OCI-LY7 (cell line): Measurements from ENCODE around the gene GLYR1. TPM values are rescaled to one million over a fixed set of nuclear protein-coding genes. Genes with fewer than 3 reads are reported as not detected.

Source experiments
- BruUV-seq: library from RNA; stranded (reverse); fragments of 400-500 nt; replicated peaks from 2 replicates; lab custom pipeline; 2021; lab: Mats Ljungman, UMichigan
- CTCF ChIA-PET: fragments of 300-600 bp; sonication (Branson Sonifier 250); formaldehyde crosslinking; loops from one replicate; lab custom pipeline; 2022; ENCODE audit warnings: antibody characterized with exemption; ENCODE audit not compliant: unreplicated experiment; lab: Charles Lee
- POLR2A ChIA-PET: fragments of 300-600 bp; sonication (Branson Sonifier 250); formaldehyde crosslinking; loops from one replicate; lab custom pipeline; 2022; ENCODE audit warnings: antibody characterized with exemption; lab: Charles Lee
- DNase-seq: peaks from one replicate; pipeline ENCODE4 v3.0.0-alpha.2; 2015; ENCODE audit warnings: low spot score
- H2AFZ ChIP-seq: fragments of 200-600 bp; sonication (generic), shearing (Covaris generic); 2 replicates; pipeline ENCODE4 v1.6.1; 2014; ENCODE audit warnings: mild to moderate bottlenecking, antibody characterized with exemption, low read length, moderate library complexity
- H3K27ac ChIP-seq: fragments of 200-600 bp; sonication (generic); 2 replicates; pipeline ENCODE4 v1.5.1; 2014; ENCODE audit warnings: mixed run types, low read depth, mild to moderate bottlenecking, moderate library complexity, low read length, inconsistent platforms; ENCODE audit not compliant: poor library complexity, severe bottlenecking
- H3K36me3 ChIP-seq: fragments of 200-600 bp; sonication (generic); 2 replicates; pipeline ENCODE4 v1.6.1; 2014; ENCODE audit warnings: mild to moderate bottlenecking, antibody characterized with exemption, low read length, moderate library complexity, mixed read lengths; ENCODE audit not compliant: insufficient read depth
- H3K4me1 ChIP-seq: fragments of 200-600 bp; sonication (generic); 2 replicates; pipeline ENCODE4 v1.5.1; 2014; ENCODE audit warnings: mild to moderate bottlenecking, low read length; ENCODE audit not compliant: insufficient read depth, poor library complexity, severe bottlenecking
- H3K4me2 ChIP-seq: fragments of 200-600 bp; sonication (generic); 2 replicates; pipeline ENCODE4 v1.6.1; 2014; ENCODE audit warnings: mild to moderate bottlenecking, low read length
- H3K4me3 ChIP-seq: fragments of 200-600 bp; sonication (generic); 2 replicates; pipeline ENCODE4 v1.5.1; 2014; ENCODE audit warnings: mild to moderate bottlenecking, low read depth, low read length; ENCODE audit not compliant: poor library complexity, severe bottlenecking
- H3K79me2 ChIP-seq: fragments of 200-600 bp; sonication (generic); 2 replicates; pipeline ENCODE4 v1.6.1; 2016; ENCODE audit warnings: low read depth, mild to moderate bottlenecking, low read length, moderate library complexity, mixed read lengths; ENCODE audit not compliant: insufficient read depth
- H3K9me2 ChIP-seq: fragments of 200-600 bp; sonication (generic); 2 replicates; pipeline ENCODE4 v1.6.1; 2016; ENCODE audit warnings: mild to moderate bottlenecking, low read length, mixed read lengths; ENCODE audit not compliant: insufficient read depth
- H3K9me3 ChIP-seq: fragments of 200-600 bp; sonication (generic); 2 replicates; pipeline ENCODE4 v1.6.1; 2014; ENCODE audit warnings: mild to moderate bottlenecking, mixed run types, low read length, mixed read lengths
- H4K20me1 ChIP-seq: fragments of 200-600 bp; sonication (generic); 2 replicates; pipeline ENCODE4 v1.6.1; 2014; ENCODE audit warnings: mild to moderate bottlenecking, antibody characterized with exemption, low read length, moderate library complexity, mixed read lengths; ENCODE audit not compliant: insufficient read depth
- EZH2phosphoT487 ChIP-seq: fragments of 200-600 bp; sonication (generic); IDR thresholded peaks from 2 replicates; pipeline ENCODE4 v1.6.1; 2018; ENCODE audit warnings: low read depth, borderline replicate concordance, mild to moderate bottlenecking, mixed run types, antibody characterized with exemption, low read length, moderate library complexity, mixed read lengths
- intact Hi-C: fragments of 100-400 bp; cut with micrococcal nuclease; formaldehyde crosslinking; loops from one replicate; pipeline ENCODE4 v1.10.0; 2022; ENCODE audit not compliant: unreplicated experiment
- total RNA-seq, 2 experiments: library from RNA; depleted of rRNA in 1 of 2; stranded (reverse); fragments of >200 nt in 1 of 2; shearing (Covaris generic) in 1 of 2; gene quantifications; 2 replicates each; pipeline ENCODE4 v1.2.3, GENCODE V29; 2014 to 2022
- TF ChIP-seq, protein P1 (sequence below): fragments of 200-600 bp; sonication (generic); conservative IDR thresholded peaks from 2 replicates; pipeline ENCODE4 v1.5.1; 2014; ENCODE audit warnings: mild to moderate bottlenecking, antibody characterized with exemption, low read length, moderate library complexity, mixed read lengths

The GLYR1 gene
- total RNA-seq, 2 experiments from 2014 or later, result 48.4 to 113 TPM

DNA sequence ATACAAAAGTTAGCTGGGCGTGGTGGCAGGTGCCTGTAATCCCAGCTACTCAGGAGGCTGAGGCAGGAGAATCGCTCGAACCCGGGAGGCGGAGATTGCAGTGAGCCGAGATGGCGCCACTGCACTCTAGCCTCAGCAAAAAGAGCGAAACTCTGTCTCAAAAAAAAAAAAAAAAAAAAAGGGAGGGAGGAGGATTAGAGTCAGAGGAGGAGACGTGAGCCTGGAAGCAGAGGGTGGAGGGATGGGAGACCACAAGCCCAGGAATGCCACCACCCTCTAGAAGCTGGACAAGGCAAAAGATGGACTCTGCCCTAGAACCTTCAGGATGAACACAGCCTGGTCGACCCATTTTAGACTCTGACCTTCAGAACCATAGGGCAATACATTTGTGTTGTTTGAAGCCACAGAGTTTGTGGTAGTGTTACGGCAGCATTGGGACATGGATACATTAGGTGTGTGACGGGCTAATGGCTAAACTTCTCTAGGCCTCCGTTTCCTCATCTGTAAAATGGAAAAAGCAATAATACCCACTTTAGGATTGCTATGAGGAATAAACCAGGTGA is 54.1 kb downstream of the GLYR1 start:
- TF ChIP-seq EZH2phosphoT487, result no peak
- TF ChIP-seq, protein P1, sequence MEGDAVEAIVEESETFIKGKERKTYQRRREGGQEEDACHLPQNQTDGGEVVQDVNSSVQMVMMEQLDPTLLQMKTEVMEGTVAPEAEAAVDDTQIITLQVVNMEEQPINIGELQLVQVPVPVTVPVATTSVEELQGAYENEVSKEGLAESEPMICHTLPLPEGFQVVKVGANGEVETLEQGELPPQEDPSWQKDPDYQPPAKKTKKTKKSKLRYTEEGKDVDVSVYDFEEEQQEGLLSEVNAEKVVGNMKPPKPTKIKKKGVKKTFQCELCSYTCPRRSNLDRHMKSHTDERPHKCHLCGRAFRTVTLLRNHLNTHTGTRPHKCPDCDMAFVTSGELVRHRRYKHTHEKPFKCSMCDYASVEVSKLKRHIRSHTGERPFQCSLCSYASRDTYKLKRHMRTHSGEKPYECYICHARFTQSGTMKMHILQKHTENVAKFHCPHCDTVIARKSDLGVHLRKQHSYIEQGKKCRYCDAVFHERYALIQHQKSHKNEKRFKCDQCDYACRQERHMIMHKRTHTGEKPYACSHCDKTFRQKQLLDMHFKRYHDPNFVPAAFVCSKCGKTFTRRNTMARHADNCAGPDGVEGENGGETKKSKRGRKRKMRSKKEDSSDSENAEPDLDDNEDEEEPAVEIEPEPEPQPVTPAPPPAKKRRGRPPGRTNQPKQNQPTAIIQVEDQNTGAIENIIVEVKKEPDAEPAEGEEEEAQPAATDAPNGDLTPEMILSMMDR, result no peak
- POLR2A ChIA-PET, result interaction anchor here (0.7 kb wide), 1 partner anchor 25 kb away, joined by 4 read pairs; no protein-coding TSS in a partner anchor
- Histone ChIP-seq H3K27ac (no peak overlapping the region), H3K79me2 (no peaks in the 10 kb centered on the region), H3K9me3 (no peaks in the 10 kb centered on the region), H3K4me3 (no peak overlapping the region), H3K36me3 (no peaks in the 10 kb centered on the region), H3K4me1 (no peaks in the 10 kb centered on the region), H3K4me2 (no peak overlapping the region), H3K9me2 (no peaks in the 10 kb centered on the region), H4K20me1 (no peaks in the 10 kb centered on the region), H2AFZ (no peak overlapping the region)
- intact Hi-C loops, result no loop called here
- no peak for DNase-seq
- CTCF ChIA-PET, result no interaction called here
- no TSS peak for BruUV-seq

DNA sequence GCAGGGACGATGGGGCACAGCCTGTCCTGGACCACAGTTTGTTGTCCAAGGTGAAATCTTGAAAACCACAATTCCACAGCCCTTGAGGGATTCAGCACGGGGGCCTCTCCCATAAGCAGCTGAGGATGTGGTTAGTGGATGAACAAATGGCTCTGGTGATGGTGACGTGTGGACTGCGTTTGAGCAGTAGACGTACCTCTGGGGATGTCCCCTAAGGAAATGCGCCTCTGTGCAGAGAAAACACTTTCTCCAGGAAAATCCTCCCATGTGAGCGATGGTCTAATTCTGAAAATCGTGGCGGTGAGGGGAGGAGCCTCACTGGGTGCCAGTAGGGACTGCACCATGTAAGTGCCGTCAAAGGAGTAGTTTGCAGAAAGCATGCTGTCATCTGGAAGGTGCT is 56.2 kb downstream of the GLYR1 start:
- H3K4me1 ChIP-seq, result no peaks in the 10 kb centered on the region
- no peak overlapping the region for H3K4me3 ChIP-seq
- POLR2A ChIA-PET, result no interaction called here
- H3K4me2 ChIP-seq, result no peak overlapping the region
- CTCF ChIA-PET, result no interaction called here
- H2AFZ ChIP-seq, result no peak overlapping the region
- H3K79me2 ChIP-seq, result no peaks in the 10 kb centered on the region
- intact Hi-C loops, result no loop called here
- no peaks in the 10 kb centered on the region for H3K9me3 ChIP-seq
- BruUV-seq, result no TSS peak
- H3K9me2 ChIP-seq, result no peaks in the 10 kb centered on the region
- no peak overlapping the region for H3K27ac ChIP-seq
- no peaks in the 10 kb centered on the region for H4K20me1 ChIP-seq
- no peak for DNase-seq
- H3K36me3 ChIP-seq, result no peaks in the 10 kb centered on the region
- no peak for TF ChIP-seq EZH2phosphoT487
- TF ChIP-seq, protein P1, result no peak

DNA sequence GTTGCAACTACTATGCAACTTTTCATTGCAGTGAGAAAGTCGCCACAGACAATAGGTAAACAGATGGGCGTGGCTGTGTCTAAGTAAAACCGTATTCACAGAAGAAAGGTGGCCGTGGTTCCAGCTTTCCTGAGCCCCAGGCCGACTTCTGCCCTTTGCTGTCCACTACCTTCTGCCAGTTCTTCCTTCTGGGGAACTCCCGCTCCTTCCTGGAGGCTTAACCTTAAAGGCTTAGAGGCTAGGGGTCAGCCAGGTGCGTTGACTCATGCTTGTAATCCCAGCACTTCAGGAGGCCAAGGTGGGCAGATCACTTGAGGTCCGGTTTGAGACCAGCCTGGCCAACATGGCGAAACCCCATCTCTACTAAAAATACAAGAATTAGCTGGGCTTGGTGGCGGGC is 56.8 kb downstream of the GLYR1 start:
- intact Hi-C loops, result no loop called here
- TF ChIP-seq, protein P1, result no peak
- TF ChIP-seq EZH2phosphoT487, result no peak
- Histone ChIP-seq H3K27ac (no peak overlapping the region), H2AFZ (no peak overlapping the region), H3K4me1 (no peaks in the 10 kb centered on the region), H3K79me2 (no peaks in the 10 kb centered on the region), H3K9me2 (no peaks in the 10 kb centered on the region), H3K4me3 (no peak overlapping the region), H3K9me3 (no peaks in the 10 kb centered on the region), H4K20me1 (no peaks in the 10 kb centered on the region), H3K36me3 (no peaks in the 10 kb centered on the region), H3K4me2 (no peak overlapping the region)
- CTCF ChIA-PET, result no interaction called here
- DNase-seq, result no peak
- POLR2A ChIA-PET, result no interaction called here
- no TSS peak for BruUV-seq
